Skin of body (tissue), 2 donors: Measurements from ENCODE around the gene PHKA2. TPM values are rescaled to one million over a fixed set of nuclear protein-coding genes. Genes with fewer than 3 reads are reported as not detected.
"Not testable (repeated sequence)": the region's sequence is repeated elsewhere in the genome, so short reads cannot be mapped to it uniquely, and the experiment has no call there.

Source experiments
- DNase-seq: peaks from one replicate; lab custom pipeline; 2025; lab: John Stamatoyannopoulos, UW
- total RNA-seq: library from RNA; depleted of rRNA; stranded (reverse); fragments of >200 nt; gene quantifications from one replicate; pipeline ENCODE4 v1.2.3, GENCODE V29; 2014

Gene PHKA2
- 26.5 TPM for total RNA-seq

DNA sequence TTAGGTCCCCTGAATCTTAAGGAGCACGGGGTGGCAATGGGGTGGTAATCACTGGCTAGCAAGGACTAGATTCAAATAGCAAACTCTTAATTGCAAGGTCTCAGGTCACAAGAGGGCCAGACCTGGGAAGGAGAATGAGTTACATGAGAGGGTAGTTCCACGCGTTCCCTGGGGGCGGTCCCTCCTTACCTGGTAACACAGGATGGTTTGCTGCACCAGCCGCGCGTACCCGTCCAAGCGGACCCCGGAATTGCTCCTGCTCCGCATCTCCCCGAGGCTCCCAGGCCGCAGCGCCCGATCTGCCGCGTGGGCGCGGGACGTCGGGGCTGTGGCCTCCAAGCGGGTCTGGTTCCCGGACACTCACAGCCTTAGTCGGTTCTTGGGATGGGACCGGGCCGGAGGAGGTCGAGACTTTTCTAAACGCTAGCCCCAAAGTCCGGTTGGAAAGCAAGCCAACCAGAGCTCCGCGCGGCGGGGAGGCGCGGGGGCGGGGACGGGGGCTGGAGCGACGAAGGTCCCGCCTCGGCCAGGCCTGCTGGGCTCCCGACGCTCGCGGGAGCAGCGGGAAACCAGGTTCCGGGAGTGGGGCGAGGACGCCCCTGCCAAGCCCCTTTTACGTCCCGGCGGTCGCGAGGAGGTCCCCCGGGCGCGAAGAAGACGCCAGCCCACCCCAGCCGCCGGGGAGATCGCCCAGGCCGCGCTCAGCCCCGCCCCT, at the start of gene PHKA2:
TSS of gene PHKA2 (minus strand) at position 449 of the 715 bp plus-strand sequence. CDS start at position 267, 182 bp downstream.
- DNase-seq: peak; percentile 11

DNA sequence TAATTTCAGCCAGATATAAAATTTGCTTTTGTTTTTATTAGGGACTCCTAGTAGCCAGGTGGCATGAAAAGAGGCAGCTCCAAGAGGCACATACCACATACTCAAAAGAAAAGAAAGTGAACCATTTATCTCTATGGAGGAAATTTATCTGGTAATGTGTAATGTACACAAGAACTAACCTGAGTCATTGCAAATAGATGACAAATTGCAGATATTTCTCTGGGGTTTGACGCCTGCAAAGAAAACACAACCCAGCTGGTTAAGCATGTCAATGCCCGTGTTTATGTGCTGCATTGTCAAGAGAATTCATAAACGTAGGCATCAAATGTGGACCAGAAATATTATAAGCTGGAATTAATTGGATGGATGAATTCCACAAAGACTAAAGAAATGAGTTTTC, 46.9 kb upstream of the PHKA2 start:
- no peak for DNase-seq

DNA sequence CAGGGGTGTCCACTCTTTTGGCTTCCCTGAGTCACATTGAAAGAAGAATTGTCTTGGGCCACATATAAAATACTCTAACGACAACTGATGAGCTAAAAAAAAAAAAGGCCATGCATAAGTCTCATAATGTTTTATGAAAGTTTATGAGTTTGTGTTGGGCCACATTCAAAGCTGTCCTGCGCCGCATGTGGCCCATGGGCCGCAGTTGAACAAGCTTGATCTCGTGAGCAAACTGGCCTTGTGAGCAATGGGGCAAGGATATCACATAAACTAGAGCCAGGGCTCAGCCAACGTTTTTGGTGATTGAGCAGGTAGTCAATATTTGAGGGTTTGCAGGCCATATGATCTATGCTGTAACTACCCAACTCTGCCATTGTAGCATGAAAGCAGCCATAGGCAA, 44.6 kb upstream of the PHKA2 start:
- DNase-seq: no peak

- DNase-seq: no peak
Measured at GRCh38 chrX:19024366-19024765, 40.5 kb upstream of the PHKA2 start.

DNA sequence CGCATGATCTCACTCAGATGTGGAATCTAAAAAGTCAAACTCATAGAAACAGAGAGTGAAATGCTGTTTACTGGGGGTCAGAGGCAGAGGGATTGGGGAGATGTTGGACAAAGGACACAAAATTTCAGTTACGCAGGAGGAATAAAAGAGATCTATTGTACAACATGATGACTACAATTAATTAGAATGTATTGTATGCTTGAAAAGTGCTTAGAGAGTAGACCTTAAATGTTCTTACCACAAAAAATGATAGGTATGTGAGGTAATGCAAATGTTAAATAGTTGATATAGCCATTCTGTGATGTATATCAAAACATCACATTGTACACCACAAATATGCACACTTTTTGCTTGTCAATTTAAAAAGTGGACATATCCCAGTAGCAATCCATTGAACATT, 36.1 kb upstream of the PHKA2 start:
- no peak for DNase-seq

GRCh38 chrX:19017271-19017670, 33.4 kb upstream of the PHKA2 start:
- DNase-seq: no peak

DNA sequence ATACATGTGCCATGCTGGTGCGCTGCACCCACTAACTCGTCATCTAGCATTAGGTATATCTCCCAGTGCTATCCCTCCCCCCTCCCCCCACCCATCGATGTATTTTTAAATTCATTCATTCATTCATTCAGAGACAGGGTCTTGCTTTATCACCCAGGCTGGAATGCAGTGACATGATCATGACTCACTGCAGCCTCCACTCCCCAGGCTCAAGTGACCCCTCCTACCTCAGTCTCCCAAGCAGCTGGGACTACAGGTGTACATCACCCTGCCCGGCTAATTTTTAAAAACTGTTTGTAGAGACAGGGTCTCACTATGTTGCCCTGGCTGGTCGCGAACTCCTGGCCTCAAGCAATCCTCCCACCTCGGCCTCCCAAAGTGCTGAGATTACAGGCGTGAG, 32.7 kb upstream of the PHKA2 start:
- DNase-seq: not testable (repeated sequence)

GRCh38 chrX:19007868-19008267, 24.0 kb upstream of the PHKA2 start:
- no peak for DNase-seq

DNA sequence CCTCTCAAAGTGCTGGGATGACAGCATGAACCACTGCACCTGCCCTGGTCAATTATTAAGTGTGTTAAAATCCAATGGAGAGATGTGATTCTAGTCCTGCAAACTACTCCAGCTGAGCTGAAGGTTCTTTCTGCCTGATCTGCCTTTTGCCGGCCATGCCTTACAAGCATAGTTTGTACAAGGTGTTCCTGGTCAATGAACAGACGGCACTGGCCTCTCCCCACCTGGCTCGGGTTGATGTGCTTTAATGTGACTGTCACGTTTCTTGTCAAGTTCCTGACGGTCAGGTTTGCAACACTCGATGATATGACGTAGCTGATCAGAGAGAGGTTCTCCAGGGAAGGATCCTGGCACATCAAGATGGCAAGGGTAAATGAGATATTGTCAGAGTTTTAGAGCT, 23.1 kb upstream of the PHKA2 start:
- DNase-seq: no peak

DNA sequence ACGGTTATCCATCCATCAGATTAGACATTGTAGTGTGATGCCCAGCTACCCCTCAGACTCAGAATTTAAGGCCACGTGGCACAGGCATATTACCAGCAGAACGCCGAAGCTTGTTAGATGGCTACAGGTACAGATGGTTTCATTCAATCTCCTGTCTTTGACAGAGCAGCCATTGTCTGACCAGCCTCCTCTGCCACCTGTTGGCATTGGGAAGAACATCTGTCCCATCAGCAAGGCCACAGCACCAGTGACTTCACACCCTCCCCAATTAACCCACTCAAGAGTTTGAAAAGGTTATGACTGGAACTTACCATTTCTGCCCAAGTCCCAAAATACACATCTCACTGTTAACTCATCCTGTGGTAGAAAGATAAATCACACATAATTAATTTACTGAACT, 22.0 kb upstream of the PHKA2 start:
- DNase-seq: no peak

DNA sequence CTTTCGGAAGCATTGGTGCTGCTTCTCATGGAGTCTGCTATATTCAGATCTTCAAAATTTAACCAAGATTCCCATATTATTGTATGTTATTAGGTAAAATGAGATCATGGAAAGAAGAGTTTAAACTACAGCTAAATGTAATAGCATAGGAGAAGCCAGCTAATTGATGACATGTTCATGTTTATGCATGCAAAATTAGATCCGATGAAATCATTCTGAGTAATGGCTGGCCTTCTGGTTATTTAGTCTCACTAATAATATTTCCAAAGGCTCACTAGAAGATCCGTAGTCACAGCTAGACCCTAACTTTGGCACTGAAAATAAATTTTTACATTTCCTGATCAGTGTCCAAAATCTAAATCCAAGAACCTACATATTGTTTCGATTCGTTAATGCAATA, 19.8 kb upstream of the PHKA2 start:
- peak; percentile 47 for DNase-seq

DNA sequence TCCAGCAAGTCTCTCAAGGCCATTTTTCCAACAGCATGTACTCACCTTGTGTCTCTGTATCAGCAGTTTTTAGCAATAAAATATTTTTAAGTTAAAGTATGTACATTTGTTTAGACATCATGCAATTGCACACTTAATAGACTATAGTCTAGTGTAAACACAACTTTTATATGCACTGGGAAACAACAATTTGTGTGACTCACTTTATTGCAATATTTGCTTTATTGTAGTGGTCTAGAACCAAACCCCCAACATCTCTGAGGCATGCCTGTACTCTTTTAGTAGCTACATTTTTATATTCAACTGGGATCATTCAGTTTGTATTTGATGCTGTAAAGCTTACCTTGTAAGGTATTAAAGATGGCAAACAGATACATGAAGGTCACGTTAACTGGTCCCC, 14.7 kb upstream of the PHKA2 start:
- no peak for DNase-seq

GRCh38 chrX:18997916-18998315, 14.0 kb upstream of the PHKA2 start:
- DNase-seq: peak; percentile 12

GRCh38 chrX:18996536-18996935, 12.6 kb upstream of the PHKA2 start:
- DNase-seq: no peak

- DNase-seq: no peak
Measured at GRCh38 chrX:18995221-18995620, 11.3 kb upstream of the PHKA2 start.

DNA sequence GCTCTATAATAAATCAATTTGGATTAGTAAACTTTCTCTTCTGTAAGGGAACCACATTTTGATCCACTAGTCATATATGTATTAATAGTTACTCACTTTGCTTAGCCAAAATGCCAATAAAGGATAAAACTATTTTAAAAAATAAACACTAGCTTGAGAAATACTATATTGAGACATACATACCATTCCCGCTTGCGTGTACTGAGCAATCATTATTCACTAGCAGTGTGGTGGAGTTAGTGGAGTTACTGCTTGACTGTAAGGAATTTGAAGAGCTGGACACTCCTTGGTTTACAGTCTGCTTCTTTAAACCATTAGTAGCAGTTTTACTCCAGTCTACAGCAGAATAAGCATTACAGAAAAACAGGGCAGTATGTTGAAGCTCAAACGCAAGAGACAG, 10.8 kb upstream of the PHKA2 start:
- no peak for DNase-seq

DNA sequence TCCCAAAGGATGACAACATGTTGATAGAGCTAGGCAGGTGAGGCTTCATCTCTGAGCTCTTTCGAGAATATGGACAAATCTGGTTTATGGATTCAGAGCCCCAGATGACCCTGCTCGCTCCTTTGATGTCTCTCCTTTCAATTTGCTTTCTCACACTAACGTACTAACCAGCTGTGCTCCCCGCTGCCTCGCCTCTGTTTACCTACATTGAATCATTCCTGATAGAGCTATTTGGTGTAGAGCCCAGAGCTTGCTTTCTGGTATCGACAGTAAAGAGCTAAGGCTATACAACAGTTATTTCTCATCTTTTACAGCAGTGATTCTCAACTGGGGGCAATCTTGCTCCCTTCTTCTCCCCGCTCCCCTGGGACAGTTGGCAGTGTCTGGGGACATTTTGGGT, 8.9 kb upstream of the PHKA2 start:
- DNase-seq: no peak

- DNase-seq: no peak
Measured at GRCh38 chrX:18985186-18985435, 1.2 kb upstream of the PHKA2 start.

GRCh38 chrX:18984381-18985185, 669 bp upstream of the PHKA2 start:
- DNase-seq: peak; percentile 11

DNA sequence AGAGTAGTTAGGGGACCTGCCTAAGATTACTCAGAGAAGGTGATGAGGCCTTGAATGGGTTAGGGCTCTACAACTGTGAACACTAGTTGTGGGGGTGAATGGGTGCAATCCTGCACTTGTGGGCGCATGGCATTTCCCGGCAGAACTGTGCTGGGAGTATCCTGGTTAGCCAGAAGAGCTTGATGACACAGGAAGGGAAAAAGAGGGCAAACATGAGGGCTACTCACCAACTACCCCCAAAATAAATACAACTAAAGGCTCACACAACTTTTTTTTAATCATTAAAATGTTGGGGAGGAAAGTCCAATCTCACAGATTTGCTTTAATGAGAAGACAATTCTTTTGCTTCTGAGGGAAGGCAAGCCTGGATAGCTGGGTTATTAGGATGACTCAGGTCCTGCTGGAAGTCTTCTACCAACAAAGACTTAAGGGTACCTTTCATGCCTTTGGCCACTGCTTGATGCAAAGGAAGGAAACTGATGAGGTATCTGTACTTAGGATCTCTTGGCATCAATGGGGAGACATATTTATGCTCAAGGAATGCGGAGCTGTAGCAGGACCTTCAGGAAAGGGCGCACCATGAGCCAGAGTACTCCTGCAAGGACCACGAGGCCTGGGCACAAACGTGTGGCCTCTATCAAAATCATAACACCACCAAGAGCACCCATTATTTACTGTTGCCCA, 2.6 kb downstream of the PHKA2 start:
- DNase-seq: no peak

DNA sequence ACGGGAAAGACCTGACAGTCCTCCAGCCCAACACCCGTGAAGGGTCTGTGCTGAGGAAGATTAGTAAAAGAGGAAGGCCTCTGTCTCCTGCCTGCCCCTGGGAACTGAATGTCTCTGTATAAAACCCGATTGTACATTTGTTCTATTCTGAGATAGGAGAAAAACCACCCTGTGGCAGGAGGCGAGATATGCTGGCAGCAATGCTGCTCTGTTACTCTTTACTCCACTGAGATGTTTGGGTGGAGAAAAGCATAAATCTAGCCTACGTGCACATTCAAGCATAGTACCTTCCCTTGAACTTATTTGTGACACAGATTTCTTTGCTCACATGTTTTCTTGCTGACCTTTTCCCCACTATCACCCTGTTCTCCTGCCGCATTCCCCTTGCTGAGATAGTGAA, 3.7 kb downstream of the PHKA2 start:
- DNase-seq: not testable (repeated sequence)

GRCh38 chrX:18974993-18975392, 8.9 kb downstream of the PHKA2 start:
- DNase-seq: no peak
